GM18498 (cell line): Measurements from ENCODE around the gene SLC35A3.
A peak's percentile ranks its signal among the peaks of the same experiment; 100 is the strongest.
"Not testable (repeated sequence)": the region's sequence is repeated elsewhere in the genome, so short reads cannot be mapped to it uniquely, and the experiment has no call there.

Source experiments
- ATAC-seq: cut with Tn5 transposase; IDR thresholded peaks from one replicate; pipeline ENCODE4 v1.9.1; 2021; ENCODE audit warnings: mild to moderate bottlenecking, moderate library complexity; ENCODE audit not compliant: unreplicated experiment

SLC35A3 gene

DNA sequence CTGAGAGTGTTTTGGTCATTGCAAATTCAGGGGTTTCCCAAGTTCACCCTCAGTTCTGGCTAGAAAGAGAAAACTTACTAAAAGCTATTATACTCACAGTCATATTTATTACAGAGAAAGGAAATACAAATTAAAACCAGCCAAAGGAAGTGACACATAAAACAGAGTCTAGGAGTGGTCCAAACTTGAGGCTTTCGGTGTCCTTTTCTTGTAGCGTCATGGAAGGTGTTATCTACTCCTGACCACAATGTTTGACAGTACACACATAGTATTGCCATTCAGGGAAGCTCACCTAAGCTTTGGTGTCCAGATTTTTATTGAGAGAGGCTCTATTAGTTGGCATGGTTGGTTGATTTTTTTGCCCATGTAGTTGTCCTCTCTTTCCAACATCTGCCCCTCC is 59.0 kb downstream of the SLC35A3 start:
- no peak for ATAC-seq

- ATAC-seq = no peak
These were observed 64.7 kb downstream of the SLC35A3 start for GRCh38 chr1:100034470-100034869.

- no peak for ATAC-seq
These were observed 65.4 kb downstream of the SLC35A3 start for GRCh38 chr1:100035214-100035613.

GRCh38 chr1:100036718-100037655 is 67.2 kb downstream of the SLC35A3 start:
- ATAC-seq = no peak

DNA sequence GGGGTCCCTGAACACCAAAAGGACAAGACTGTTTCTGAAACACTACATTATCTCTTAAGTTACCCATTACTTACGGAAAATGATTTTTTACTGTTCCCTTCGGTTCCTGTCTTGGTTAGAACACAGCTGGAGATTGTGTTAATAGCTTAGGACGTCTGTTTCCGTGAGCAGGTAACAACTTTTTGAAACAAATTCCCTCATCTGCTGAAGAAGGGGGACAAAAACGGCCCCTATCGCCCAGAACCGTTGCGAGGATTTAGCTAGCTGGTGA is 67.8 kb downstream of the SLC35A3 start:
- ATAC-seq = peak; percentile 0

DNA sequence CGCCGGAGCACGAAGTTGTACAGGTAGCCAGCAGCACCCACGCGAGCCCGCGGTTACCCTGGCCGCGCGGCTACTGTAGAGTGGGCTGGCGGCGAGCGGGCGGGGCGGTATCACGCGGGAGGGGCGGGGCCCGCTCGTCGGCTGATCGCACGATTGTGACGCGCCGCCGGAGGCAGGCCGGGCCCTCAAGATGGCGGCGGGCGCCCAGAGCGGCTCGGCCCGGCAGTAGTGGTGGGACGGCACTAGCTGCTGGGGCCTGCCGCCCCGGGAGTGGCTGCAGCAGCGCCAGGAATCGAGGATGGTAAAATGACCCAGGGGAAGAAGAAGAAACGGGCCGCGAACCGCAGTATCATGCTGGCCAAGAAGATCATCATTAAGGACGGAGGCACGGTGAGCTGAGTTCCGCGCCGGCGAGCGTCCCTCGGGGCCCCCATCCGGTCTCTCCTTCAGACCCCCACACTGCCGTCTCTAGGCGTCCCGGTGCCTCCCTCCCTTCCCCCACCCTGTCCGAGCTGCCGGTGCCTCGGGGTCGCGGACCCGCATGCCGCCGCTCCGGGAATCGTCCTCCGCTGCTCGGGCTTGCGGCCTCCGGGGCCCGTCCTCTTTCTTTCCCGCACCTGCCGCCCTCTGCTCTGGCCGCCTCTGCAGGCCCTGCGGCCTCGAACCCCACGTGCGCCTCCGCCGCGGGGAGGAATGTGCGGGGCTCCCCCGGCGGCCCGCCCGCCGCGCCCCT is 68.3 kb downstream of the SLC35A3 start:
- ATAC-seq = peak; percentile 89

GRCh38 chr1:100038660-100039287 is 69.0 kb downstream of the SLC35A3 start:
- ATAC-seq = peak; percentile 55

- no peak for ATAC-seq
These were observed 69.8 kb downstream of the SLC35A3 start for GRCh38 chr1:100039591-100039990.

- no peak for ATAC-seq
These were observed 75.4 kb downstream of the SLC35A3 start for GRCh38 chr1:100045206-100045605.

DNA sequence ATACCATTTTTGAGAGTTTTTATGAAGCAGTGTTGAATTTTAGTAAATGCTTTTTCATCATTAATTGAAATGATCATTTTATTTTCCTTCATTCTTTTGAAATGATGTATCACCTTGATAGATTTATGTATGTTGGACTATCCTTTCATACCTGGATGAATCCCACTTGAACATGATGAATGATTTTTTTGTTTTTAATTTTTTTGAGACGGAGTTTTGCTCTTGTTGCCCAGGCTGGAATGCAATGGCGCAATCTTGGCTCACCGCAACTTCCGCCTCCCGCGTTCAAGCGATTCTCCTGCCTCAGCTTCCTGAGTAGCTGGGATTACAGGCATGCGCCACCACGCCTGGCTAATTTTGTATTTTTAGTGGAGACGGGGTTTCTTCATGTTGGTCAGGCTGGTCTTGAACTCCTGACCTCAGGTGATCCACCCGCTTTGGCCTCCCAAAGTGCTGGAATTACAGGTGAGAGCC is 77.5 kb downstream of the SLC35A3 start:
- ATAC-seq = not testable (repeated sequence)

- no peak for ATAC-seq
These were observed 80.3 kb downstream of the SLC35A3 start for GRCh38 chr1:100050139-100050538.

GRCh38 chr1:100051401-100051800 is 81.6 kb downstream of the SLC35A3 start:
- no peak for ATAC-seq

GRCh38 chr1:100051893-100052292 is 82.1 kb downstream of the SLC35A3 start:
- ATAC-seq = no peak

GRCh38 chr1:100053119-100053518 is 83.3 kb downstream of the SLC35A3 start:
- ATAC-seq = no peak

DNA sequence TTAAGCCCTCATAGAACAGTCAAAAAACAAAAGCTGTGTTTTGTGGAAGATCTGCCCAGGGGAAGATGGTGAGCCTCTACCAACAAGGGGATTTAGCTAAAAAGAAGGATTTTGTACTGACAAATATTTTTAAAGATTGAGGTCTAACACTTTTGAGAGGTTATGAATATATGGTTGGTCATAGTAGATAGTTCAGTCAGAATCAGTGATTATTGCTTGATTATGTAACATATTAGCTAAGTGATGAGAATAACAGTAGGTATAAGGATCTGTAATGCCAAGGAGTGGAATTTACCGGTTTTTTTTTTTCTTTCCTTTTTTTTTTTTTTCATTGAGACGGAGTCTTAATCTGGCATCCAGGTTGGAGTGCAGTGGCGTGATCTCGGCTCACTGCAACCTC is 83.9 kb downstream of the SLC35A3 start:
- ATAC-seq = no peak

DNA sequence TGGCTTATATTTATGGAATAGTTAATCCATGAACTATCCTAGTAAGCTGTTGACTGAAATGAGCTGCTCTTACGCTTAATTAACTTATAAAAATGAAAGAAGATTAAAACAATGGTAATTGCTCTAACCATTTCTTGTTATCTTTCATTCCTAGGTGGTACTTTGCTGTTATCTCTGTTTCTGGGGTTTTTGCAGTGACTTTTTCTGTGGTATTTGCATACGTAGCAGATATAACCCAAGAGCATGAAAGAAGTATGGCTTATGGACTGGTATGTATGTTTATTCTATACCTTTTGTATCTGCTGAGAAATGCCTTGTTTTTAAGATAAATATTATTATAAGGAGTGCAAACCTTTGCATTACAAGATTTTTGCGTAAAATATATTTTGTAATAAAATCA is 91.9 kb downstream of the SLC35A3 start:
- ATAC-seq = no peak

- no peak for ATAC-seq
These were observed 95.6 kb downstream of the SLC35A3 start for GRCh38 chr1:100065183-100065968.

DNA sequence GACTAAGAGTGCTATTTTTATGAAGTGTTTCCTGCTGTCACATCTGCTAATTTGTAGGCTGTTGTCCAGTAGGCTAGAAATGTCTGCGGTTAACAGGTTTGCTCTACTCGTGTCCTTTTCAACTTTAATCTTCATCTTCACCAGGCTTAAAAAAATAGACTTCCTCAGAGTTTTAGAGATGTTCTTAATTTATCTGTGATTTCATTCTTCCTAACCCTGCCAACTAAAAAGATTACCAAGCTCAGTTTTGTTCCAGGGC is 96.1 kb downstream of the SLC35A3 start:
- ATAC-seq = no peak

GRCh38 chr1:100070201-100070939 is 100.6 kb downstream of the SLC35A3 start:
- no peak for ATAC-seq

DNA sequence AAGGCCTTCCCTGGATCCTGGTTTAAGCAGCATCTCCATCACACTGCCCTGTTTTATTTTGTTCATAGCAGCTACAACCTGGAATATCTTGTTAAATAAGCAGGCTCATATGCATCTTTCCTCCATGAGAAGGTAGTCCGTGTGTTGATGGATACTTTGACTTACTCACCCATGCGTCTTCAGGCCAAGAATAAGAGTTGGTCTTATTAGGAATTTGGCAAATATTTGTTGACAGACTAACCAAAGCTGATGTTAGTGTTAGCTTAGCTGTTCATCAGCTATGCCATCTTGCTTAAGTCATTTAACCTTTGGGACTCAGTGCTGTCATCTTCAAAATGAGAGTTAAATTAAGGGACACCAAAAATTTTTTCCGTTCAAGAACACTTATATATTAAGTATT is 103.7 kb downstream of the SLC35A3 start:
- ATAC-seq = no peak
